A673 (cell line): Measurements from ENCODE around the gene SMIM35.

ENCODE experiments used
- EZH2 ChIP-seq: fragments of 200-600 bp; sonication (generic); IDR thresholded peaks from 2 replicates; pipeline ENCODE4 v1.6.1; 2017; ENCODE audit warnings: borderline replicate concordance, low read depth, mild to moderate bottlenecking, mixed read lengths, antibody characterized with exemption, low read length; ENCODE audit not compliant: poor library complexity, severe bottlenecking
- TF ChIP-seq, protein P1 (sequence below): fragments of 300-800, 200-600 bp; sonication (generic); conservative IDR thresholded peaks from 2 replicates; pipeline ENCODE4 v1.5.1; 2017; ENCODE audit warnings: low read depth, mild to moderate bottlenecking, antibody characterized with exemption, low read length, moderate library complexity, mixed read lengths

DNA sequence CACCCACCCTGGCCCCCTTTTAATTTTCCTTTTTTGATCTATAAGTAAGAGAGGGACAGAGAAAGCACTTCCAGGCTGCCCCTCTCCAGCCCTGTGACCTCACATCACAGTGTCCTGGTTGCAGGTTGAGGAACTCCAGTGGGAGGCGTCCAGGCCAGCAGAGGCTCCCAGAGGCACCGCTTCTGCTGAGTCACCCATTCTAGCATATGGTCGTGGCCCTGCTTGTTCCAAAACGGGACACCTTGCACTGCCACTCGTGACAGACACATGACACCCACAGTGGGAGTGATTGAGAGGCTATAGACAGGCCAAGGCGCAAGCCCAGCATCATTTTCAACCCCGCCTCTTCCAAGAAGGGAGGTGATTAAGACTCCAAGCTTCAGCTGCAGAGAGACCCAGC lies 25.9 kb downstream of the SMIM35 start:
- TF ChIP-seq, protein P1, sequence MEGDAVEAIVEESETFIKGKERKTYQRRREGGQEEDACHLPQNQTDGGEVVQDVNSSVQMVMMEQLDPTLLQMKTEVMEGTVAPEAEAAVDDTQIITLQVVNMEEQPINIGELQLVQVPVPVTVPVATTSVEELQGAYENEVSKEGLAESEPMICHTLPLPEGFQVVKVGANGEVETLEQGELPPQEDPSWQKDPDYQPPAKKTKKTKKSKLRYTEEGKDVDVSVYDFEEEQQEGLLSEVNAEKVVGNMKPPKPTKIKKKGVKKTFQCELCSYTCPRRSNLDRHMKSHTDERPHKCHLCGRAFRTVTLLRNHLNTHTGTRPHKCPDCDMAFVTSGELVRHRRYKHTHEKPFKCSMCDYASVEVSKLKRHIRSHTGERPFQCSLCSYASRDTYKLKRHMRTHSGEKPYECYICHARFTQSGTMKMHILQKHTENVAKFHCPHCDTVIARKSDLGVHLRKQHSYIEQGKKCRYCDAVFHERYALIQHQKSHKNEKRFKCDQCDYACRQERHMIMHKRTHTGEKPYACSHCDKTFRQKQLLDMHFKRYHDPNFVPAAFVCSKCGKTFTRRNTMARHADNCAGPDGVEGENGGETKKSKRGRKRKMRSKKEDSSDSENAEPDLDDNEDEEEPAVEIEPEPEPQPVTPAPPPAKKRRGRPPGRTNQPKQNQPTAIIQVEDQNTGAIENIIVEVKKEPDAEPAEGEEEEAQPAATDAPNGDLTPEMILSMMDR = no peak
- no peak for TF ChIP-seq EZH2
